T-helper 2 cell treated with Interferon-gamma antibody and Interleukin-4, amounts not matched to agents 5 μg/mL and 100 μg/mL, for 36 hours (primary cell): ENCODE data around the gene NT5DC3.
"Not testable (repeated sequence)": the region's sequence is repeated elsewhere in the genome, so short reads cannot be mapped to it uniquely, and the experiment has no call there.

Source experiments
- DNase-seq: peaks from one replicate; pipeline ENCODE4 v3.0.0; 2021; ENCODE audit warnings: low spot score
- H3K27ac Mint-ChIP-seq: one replicate; pipeline ENCODE4 v1.8.0; 2021; ENCODE audit warnings: mild to moderate bottlenecking, mixed read lengths
- H3K27me3 Mint-ChIP-seq: one replicate; pipeline ENCODE4 v1.8.0; 2021; ENCODE audit warnings: low read depth, mixed read lengths
- H3K36me3 Mint-ChIP-seq: one replicate; pipeline ENCODE4 v1.8.0; 2021; ENCODE audit warnings: low read depth, mixed read lengths
- H3K4me1 Mint-ChIP-seq: one replicate; pipeline ENCODE4 v1.8.0; 2021; ENCODE audit warnings: low read depth, mixed read lengths
- H3K4me3 Mint-ChIP-seq: one replicate; pipeline ENCODE4 v1.8.0; 2022; ENCODE audit warnings: mild to moderate bottlenecking, moderate library complexity, mixed read lengths
- H3K9me3 Mint-ChIP-seq: one replicate; pipeline ENCODE4 v1.8.0; 2021; ENCODE audit warnings: mixed read lengths

Gene NT5DC3

DNA sequence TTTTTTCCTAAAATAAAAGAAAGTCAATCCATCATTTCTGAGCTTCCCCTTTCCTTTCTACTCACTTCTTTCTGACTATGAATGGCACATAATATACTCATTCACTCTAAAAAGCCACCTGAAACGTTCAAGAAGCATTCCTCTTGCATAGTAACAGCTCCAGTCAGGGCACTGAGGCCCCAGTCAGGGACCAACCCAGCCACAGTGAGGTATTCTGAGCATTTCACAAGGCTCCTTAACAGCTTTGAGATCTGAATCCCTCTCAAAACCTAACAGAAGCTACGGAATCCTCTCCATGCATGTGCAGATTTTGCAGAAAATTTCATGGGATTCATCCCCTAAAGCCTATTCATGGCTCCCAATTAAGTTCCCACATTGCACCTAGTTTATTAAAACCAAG lies 23.2 kb downstream of the NT5DC3 start:
- peaks cover 5% of the 10 kb centered on the region for H3K36me3 Mint-ChIP-seq
- no peaks in the 10 kb centered on the region for H3K27me3 Mint-ChIP-seq
- DNase-seq = no peak
- H3K27ac Mint-ChIP-seq = no peak overlapping the region
- no peak overlapping the region for H3K4me3 Mint-ChIP-seq
- H3K9me3 Mint-ChIP-seq = peaks cover 9% of the 10 kb centered on the region
- H3K4me1 Mint-ChIP-seq = no peaks in the 10 kb centered on the region

DNA sequence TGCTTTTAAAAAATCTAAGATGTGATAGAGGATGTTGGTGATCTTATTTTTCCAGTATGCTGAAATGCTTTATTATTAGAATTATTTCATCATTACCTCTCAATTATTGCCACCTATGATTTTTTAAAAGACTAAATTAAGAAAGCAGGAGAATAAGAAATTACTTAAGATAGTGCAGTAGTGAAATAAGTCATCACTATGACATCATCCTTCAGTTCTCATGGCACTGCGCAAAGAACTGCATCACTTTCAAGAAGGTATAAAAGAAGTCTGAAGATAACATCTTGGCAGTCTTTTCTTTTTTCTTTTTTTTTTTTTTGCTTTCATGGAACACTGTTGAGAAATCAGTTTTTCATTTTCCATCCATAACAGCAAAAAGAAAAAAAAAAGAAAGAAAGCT lies 24.4 kb downstream of the NT5DC3 start:
- H3K27ac Mint-ChIP-seq = no peak overlapping the region
- peaks cover 3% of the 10 kb centered on the region for H3K36me3 Mint-ChIP-seq
- H3K4me3 Mint-ChIP-seq = no peak overlapping the region
- no peaks in the 10 kb centered on the region for H3K4me1 Mint-ChIP-seq
- no peak for DNase-seq
- H3K9me3 Mint-ChIP-seq = peaks cover 5% of the 10 kb centered on the region
- no peaks in the 10 kb centered on the region for H3K27me3 Mint-ChIP-seq

DNA sequence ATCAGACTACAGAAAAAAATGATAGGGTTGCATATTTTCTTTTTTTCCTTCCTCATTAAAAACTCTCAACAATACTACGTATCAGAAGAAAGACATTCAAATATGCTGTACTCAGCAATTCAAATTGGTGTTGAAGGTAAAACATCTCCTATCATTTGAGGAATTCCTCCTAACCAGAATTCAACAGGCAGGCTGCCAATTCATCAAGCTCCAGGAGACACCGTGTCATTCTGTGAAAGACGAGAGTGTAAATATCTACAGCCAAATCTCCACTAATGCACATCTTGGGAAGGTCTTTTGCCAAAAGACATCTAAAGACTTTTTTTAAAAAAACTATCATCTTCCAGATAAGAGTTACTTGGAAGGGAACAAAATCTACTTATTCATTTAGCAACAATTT lies 26.6 kb downstream of the NT5DC3 start:
- no peaks in the 10 kb centered on the region for H3K4me1 Mint-ChIP-seq
- no peaks in the 10 kb centered on the region for H3K27me3 Mint-ChIP-seq
- H3K9me3 Mint-ChIP-seq = no peaks in the 10 kb centered on the region
- H3K27ac Mint-ChIP-seq = no peak overlapping the region
- H3K36me3 Mint-ChIP-seq = no peaks in the 10 kb centered on the region
- DNase-seq = no peak
- no peak overlapping the region for H3K4me3 Mint-ChIP-seq

- no peak overlapping the region for H3K27ac Mint-ChIP-seq
- no peaks in the 10 kb centered on the region for H3K4me1 Mint-ChIP-seq
- no peak for DNase-seq
- H3K4me3 Mint-ChIP-seq = no peak overlapping the region
- H3K9me3 Mint-ChIP-seq = no peaks in the 10 kb centered on the region
- H3K27me3 Mint-ChIP-seq = no peaks in the 10 kb centered on the region
- H3K36me3 Mint-ChIP-seq = no peaks in the 10 kb centered on the region
These were observed 27.1 kb downstream of the NT5DC3 start for GRCh38 chr12:103813949-103814348.

DNA sequence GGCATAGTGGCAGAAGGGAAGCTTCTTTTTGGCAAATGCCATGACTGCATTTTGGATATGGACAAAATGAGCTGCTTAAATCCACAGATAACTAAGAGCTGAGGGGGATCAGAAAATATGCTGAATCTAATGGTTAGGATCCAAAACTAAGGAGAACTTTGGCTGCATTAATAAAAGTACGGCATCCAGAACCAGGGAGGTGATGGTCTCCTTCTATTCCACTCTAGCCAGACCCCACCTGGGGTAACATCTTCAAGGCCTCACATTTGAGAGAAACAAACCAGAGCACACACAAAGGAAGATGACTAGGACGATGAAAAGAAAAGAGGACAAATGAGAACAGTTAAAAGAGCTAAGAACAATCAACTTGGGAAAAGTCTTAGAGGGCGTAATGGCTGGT lies 27.6 kb downstream of the NT5DC3 start:
- Mint-ChIP-seq H3K27me3 (no peaks in the 10 kb centered on the region), H3K36me3 (no peaks in the 10 kb centered on the region), H3K9me3 (no peaks in the 10 kb centered on the region), H3K4me3 (no peak overlapping the region), H3K27ac (no peak overlapping the region), H3K4me1 (no peaks in the 10 kb centered on the region)
- no peak for DNase-seq

GRCh38 chr12:103812789-103813188 lies 28.2 kb downstream of the NT5DC3 start:
- Mint-ChIP-seq H3K4me3 (no peak overlapping the region), H3K4me1 (no peaks in the 10 kb centered on the region), H3K27me3 (no peaks in the 10 kb centered on the region), H3K27ac (no peak overlapping the region), H3K36me3 (no peaks in the 10 kb centered on the region), H3K9me3 (no peaks in the 10 kb centered on the region)
- no peak for DNase-seq

DNA sequence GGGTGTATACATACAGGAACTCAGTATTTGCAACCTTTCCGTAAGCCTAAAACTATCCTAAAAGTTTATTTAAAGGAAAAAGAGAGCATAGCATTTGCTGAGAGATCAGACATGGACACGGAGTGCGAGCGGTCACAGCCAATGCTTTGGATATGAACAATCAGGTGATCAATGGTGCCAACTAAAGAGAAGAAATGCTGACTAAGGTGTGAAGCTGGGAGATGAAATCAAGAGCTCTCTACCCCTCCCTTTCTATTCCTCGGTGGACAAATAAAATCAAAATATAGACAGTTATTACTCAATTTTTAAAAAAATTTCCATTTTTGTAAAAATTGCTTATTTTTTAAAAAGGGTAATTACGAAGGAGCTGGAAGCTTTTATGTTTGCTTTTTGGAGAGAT lies 29.2 kb downstream of the NT5DC3 start:
- H3K4me1 Mint-ChIP-seq = no peaks in the 10 kb centered on the region
- DNase-seq = no peak
- H3K4me3 Mint-ChIP-seq = no peak overlapping the region
- H3K27ac Mint-ChIP-seq = no peak overlapping the region
- no peaks in the 10 kb centered on the region for H3K27me3 Mint-ChIP-seq
- H3K9me3 Mint-ChIP-seq = no peaks in the 10 kb centered on the region
- H3K36me3 Mint-ChIP-seq = no peaks in the 10 kb centered on the region

- H3K36me3 Mint-ChIP-seq = no peaks in the 10 kb centered on the region
- H3K9me3 Mint-ChIP-seq = no peaks in the 10 kb centered on the region
- H3K4me3 Mint-ChIP-seq = no peak overlapping the region
- H3K4me1 Mint-ChIP-seq = no peaks in the 10 kb centered on the region
- no peak for DNase-seq
- H3K27ac Mint-ChIP-seq = no peak overlapping the region
- H3K27me3 Mint-ChIP-seq = no peaks in the 10 kb centered on the region
These were observed 30.9 kb downstream of the NT5DC3 start for GRCh38 chr12:103810111-103810510.

DNA sequence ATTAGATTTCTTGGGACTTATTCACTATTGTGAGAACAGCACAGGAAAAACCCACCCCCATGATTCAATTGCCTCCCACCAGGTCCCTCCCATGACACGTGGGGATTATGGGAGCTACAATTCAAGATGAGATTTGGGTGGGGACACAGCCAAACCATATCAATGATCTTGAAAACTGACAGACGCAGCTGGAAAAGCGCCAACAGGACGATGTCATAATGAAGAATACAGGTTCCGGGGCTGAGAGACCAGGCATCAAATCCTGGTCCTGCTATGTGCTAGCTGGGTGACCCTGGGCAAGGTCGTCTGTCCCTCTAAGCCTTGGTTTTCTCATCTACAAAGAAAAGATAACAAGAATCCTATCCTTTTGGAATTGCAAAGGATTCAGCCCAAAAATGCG lies 31.4 kb downstream of the NT5DC3 start:
- H3K9me3 Mint-ChIP-seq, H3K36me3 Mint-ChIP-seq, H3K4me1 Mint-ChIP-seq, H3K27me3 Mint-ChIP-seq, H3K4me3 Mint-ChIP-seq, H3K27ac Mint-ChIP-seq, DNase-seq: not testable (repeated sequence)

- no peak overlapping the region for H3K4me3 Mint-ChIP-seq
- no peaks in the 10 kb centered on the region for H3K9me3 Mint-ChIP-seq
- peaks cover 1% of the 10 kb centered on the region for H3K4me1 Mint-ChIP-seq
- H3K27me3 Mint-ChIP-seq = no peaks in the 10 kb centered on the region
- no peaks in the 10 kb centered on the region for H3K36me3 Mint-ChIP-seq
- DNase-seq = no peak
- H3K27ac Mint-ChIP-seq = no peak overlapping the region
These were observed 31.9 kb downstream of the NT5DC3 start for GRCh38 chr12:103809154-103809553.

- no peak for DNase-seq
- no peaks in the 10 kb centered on the region for H3K27me3 Mint-ChIP-seq
- H3K27ac Mint-ChIP-seq = no peak overlapping the region
- no peak overlapping the region for H3K4me3 Mint-ChIP-seq
- H3K9me3 Mint-ChIP-seq = no peaks in the 10 kb centered on the region
- no peaks in the 10 kb centered on the region for H3K36me3 Mint-ChIP-seq
- H3K4me1 Mint-ChIP-seq = peaks cover 2% of the 10 kb centered on the region
These were observed 32.7 kb downstream of the NT5DC3 start for GRCh38 chr12:103808239-103808880.

DNA sequence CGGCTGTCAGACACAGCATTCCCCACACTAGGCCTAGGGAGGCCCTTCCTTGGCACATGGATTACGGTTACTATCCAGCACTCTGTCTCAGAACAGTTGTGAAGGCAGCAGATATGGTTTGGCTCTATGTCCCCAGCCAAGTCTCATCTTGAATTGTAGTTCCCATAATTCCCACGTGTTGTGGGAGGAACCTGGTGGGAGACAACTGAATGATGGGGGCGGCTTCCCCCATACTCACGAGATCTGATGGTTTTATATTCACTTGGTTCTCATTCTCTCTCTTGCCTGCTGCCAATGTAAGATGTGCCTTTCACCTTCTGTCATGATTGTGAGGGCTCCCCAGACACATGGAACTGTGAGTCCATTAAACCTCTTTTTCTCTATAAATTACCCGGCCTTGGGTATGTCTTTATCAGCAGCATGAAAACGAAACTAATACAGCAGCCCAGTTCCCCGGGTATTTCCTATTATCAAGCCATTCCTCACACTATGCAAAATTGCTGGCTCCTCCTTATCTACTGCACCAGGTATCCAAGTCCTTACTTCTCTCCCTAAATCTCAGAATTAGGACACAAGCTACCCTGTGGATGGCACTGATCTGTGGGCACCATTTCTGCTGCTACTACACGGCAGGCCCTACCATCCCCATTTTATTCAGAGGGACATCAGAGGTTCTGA lies 33.3 kb downstream of the NT5DC3 start:
- Mint-ChIP-seq H3K36me3 (no peaks in the 10 kb centered on the region), H3K9me3 (no peaks in the 10 kb centered on the region), H3K27ac (no peak overlapping the region), H3K4me3 (no peak overlapping the region), H3K4me1 (peaks cover 2% of the 10 kb centered on the region), H3K27me3 (no peaks in the 10 kb centered on the region)
- DNase-seq = no peak

DNA sequence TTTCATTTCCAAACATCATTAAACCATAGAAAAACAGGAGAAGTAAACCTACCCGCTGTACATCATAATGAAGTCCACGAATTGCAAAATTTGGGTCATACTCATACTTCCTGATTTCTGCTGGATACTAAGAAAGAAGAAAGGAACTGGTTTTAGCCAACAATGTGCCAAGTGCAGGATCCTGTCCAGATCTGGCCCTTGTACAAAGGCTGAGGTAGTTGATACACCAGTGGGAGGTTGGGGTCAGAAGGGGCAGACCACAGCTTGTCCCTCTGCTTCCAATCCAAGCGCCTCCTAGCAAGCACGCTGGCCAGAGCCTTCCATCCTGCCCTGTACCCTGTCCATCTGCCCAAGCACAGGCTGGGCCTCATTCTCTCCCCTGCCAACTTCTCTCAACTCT lies 34.2 kb downstream of the NT5DC3 start:
- DNase-seq = no peak
- H3K27ac Mint-ChIP-seq = no peak overlapping the region

GRCh38 chr12:103805655-103806360 lies 35.2 kb downstream of the NT5DC3 start:
- Mint-ChIP-seq H3K4me3 (no peak overlapping the region), H3K27me3 (no peaks in the 10 kb centered on the region), H3K4me1 (peaks cover 2% of the 10 kb centered on the region), H3K36me3 (no peaks in the 10 kb centered on the region), H3K9me3 (no peaks in the 10 kb centered on the region), H3K27ac (no peak overlapping the region)
- no peak for DNase-seq

More for the DNA sequence above, 34.2 kb downstream of the NT5DC3 start:
- H3K4me1 Mint-ChIP-seq = peaks cover 2% of the 10 kb centered on the region
- no peaks in the 10 kb centered on the region for H3K9me3 Mint-ChIP-seq
- H3K4me3 Mint-ChIP-seq = no peak overlapping the region
- H3K27me3 Mint-ChIP-seq = no peaks in the 10 kb centered on the region
- H3K36me3 Mint-ChIP-seq = no peaks in the 10 kb centered on the region
